NB4 (cell line): ENCODE measurements around the gene ASMT.

Experiments
- POLR2A ChIP-seq: IDR thresholded peaks from 2 replicates; pipeline ENCODE4 v1.6.1; 2011; ENCODE audit warnings: mild to moderate bottlenecking; ENCODE audit not compliant: insufficient read length; ENCODE audit errors: extremely low read depth
- TF ChIP-seq, protein P1 (sequence below): IDR thresholded peaks from one replicate; pipeline ENCODE4 v1.5.1; 2012; ENCODE audit warnings: low read depth, low read length

DNA sequence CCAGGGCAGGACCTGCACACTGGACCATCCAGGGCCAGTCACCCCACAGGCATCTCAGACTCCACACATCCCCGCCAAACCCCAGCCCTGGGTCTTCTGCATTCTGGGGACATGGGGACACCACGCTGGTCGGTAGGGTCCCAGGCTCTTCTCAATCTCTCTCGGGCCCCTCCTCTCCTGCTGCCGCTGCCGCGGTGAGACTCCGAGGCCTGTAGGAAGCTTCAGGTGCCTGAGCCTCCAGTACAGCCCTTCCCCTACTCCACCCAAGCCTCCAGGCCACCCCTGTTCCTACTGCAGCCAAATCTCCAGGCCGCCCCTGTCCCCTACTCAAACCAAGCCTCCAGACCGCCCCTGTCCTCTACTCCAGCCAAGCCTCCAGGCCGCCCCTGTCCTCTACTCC lies 5.5 kb upstream of the ASMT start:
- TF ChIP-seq POLR2A: no peak
- TF ChIP-seq, protein P1, sequence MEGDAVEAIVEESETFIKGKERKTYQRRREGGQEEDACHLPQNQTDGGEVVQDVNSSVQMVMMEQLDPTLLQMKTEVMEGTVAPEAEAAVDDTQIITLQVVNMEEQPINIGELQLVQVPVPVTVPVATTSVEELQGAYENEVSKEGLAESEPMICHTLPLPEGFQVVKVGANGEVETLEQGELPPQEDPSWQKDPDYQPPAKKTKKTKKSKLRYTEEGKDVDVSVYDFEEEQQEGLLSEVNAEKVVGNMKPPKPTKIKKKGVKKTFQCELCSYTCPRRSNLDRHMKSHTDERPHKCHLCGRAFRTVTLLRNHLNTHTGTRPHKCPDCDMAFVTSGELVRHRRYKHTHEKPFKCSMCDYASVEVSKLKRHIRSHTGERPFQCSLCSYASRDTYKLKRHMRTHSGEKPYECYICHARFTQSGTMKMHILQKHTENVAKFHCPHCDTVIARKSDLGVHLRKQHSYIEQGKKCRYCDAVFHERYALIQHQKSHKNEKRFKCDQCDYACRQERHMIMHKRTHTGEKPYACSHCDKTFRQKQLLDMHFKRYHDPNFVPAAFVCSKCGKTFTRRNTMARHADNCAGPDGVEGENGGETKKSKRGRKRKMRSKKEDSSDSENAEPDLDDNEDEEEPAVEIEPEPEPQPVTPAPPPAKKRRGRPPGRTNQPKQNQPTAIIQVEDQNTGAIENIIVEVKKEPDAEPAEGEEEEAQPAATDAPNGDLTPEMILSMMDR: no peak
